C4-2B (cell line): Measurements from ENCODE around the gene POLE4.

Source experiments
- ZFX ChIP-seq: fragments of 450-650 bp; IDR thresholded peaks from 2 replicates; pipeline ENCODE4 v1.6.1; 2017
- TF ChIP-seq, protein P1 (sequence below): fragments of 450-650 bp; conservative IDR thresholded peaks from 2 replicates; pipeline ENCODE4 v1.5.1; 2017; ENCODE audit warnings: mild to moderate bottlenecking

- TF ChIP-seq, protein P1, sequence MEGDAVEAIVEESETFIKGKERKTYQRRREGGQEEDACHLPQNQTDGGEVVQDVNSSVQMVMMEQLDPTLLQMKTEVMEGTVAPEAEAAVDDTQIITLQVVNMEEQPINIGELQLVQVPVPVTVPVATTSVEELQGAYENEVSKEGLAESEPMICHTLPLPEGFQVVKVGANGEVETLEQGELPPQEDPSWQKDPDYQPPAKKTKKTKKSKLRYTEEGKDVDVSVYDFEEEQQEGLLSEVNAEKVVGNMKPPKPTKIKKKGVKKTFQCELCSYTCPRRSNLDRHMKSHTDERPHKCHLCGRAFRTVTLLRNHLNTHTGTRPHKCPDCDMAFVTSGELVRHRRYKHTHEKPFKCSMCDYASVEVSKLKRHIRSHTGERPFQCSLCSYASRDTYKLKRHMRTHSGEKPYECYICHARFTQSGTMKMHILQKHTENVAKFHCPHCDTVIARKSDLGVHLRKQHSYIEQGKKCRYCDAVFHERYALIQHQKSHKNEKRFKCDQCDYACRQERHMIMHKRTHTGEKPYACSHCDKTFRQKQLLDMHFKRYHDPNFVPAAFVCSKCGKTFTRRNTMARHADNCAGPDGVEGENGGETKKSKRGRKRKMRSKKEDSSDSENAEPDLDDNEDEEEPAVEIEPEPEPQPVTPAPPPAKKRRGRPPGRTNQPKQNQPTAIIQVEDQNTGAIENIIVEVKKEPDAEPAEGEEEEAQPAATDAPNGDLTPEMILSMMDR: no peak
- no peak for TF ChIP-seq ZFX
Observed at GRCh38 chr2:74966887-74967286, 8.4 kb downstream of the POLE4 start.
